Activated CD8-positive, alpha-beta memory T cell treated with anti-CD3 and anti-CD28 coated beads, Interleukin-2, amount 50 U/mL, for 24 hours (primary cell): ENCODE measurements around the gene DPYD.

Experiments used
- DNase-seq: peaks from one replicate; pipeline ENCODE4 v3.0.0-alpha.2; 2020; ENCODE audit errors: extremely low read depth

DPYD gene

DNA sequence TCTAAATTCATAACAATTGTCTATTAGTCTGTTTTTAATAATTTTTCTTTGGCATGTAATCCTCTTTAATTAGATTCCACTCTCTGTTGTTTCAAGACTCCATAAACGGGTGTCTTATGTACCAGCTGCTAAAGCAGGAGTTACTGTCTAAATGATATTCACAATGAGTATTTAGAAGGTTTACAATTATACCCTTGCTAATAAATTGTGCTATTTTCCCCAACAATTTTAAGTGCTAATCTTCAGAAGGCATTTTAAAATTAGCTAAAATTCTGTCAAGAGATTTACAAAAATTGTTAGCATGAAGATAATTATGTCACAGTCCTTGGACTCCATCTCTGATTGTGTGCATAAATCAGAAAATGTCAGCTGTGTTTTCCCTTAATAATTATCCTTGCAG, 83.7 kb downstream of the DPYD start:
- no peak for DNase-seq

DNA sequence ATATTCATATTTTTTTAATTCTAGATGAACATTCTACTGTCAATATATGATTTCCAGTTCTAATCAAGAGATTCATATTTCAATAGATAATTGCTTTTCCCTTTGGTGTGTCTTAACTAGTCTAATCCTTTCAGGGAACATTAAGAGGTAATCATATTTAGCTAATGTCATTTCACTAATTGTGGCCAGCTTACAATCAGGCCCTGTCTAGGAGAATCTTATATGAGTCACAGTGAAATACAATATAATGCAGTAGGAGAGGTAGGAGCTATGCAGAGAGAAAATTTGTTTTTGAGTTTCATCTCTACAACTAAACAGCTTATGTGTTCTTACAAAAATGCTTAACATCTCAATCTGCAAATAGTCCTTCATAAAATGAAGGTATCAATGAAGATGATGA, 85.9 kb downstream of the DPYD start:
- DNase-seq, result no peak

GRCh38 chr1:97833881-97834280, 87.0 kb downstream of the DPYD start:
- no peak for DNase-seq

GRCh38 chr1:97832481-97832880, 88.4 kb downstream of the DPYD start:
- no peak for DNase-seq

- DNase-seq, result no peak
Measured at GRCh38 chr1:97827887-97828286, 92.9 kb downstream of the DPYD start.

DNA sequence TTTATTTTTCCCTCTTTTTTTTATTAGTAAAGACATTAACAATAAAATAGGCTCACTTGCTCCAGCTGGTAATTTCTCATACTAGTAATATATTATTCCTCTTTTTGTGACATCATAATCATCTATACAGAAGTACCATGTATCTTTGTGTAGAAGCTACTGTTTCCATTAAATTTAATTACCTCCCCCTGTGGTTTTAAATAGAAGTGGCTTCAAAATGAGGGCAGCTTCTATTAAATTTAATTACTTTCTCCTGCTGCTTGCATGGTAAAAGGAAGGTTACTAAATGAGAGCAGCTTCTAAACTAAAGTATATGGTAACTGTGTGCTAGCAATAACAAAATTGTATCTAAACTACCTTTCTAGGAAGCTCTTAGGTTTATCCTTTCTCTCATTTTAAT, 94.0 kb downstream of the DPYD start:
- DNase-seq, result no peak

GRCh38 chr1:97824624-97825023, 96.2 kb downstream of the DPYD start:
- DNase-seq, result no peak

- no peak for DNase-seq
Measured at GRCh38 chr1:97824200-97824599, 96.6 kb downstream of the DPYD start.

GRCh38 chr1:97820470-97821188, 100.2 kb downstream of the DPYD start:
- no peak for DNase-seq

DNA sequence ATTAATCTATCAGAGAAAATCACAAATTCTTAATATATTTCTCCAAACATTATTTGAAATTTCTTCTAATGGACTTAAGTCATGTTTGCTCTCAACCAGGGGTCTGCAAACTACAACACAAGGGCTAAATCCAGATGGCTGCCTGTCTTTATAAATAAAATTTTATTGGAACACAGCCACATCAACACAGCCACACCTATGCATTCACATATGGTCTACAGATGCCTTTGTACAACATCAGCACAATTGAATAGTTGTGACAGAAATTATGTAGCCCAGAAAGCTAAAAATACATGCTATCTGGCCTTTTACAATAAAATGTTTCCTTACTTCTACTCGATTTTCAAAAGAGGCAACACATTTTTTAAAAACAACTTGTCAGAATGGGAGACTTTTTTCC, 103.9 kb downstream of the DPYD start:
- no peak for DNase-seq

GRCh38 chr1:97814804-97815203, 106.0 kb downstream of the DPYD start:
- no peak for DNase-seq

- no peak for DNase-seq
Measured at GRCh38 chr1:97814121-97814520, 106.7 kb downstream of the DPYD start.

- DNase-seq, result no peak
Measured at GRCh38 chr1:97812076-97812475, 108.8 kb downstream of the DPYD start.

DNA sequence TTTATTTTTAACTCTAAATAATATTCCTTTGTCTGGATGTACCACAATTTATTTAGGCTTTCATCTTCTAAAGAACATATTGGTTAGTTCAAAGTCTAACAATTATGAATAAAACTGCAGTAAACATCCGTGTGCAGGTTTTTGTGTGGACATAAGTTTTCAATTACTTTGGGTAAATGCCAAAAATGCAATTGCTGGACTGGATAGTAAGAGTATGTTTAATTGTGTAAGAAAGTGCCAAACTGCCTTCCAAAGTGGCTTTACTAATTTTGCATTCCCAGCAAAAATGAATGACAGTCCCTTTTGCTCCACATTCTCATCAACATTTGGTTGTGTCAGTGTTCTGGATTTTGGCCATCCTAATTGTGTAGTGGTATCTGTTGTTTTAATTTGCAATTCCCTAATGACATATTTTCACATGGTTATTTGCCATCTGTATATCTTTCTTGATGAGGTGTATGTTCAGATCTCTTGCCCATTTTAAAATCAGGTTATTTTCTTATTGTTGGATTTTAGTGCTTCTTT, 113.8 kb downstream of the DPYD start:
- DNase-seq, result no peak

DNA sequence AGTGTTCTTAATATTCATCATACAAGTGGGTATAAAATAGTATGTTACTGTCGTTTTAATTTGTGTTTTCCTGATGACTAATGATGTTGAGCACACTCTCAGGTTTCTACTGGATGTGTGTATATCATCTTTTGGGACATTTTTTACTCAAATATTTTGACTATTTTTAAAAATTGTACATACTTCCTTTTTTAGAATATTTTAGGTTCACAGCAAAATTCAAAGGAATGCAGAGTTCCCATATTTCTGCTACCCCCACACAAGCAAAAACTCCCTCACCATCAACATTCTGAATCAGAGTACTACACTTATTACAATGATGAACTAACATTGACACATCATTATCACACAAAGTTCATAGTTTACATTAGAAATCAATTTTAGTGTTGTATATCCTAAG, 114.5 kb downstream of the DPYD start:
- DNase-seq, result no peak

- no peak for DNase-seq
Measured at GRCh38 chr1:97805093-97805492, 115.7 kb downstream of the DPYD start.

DNA sequence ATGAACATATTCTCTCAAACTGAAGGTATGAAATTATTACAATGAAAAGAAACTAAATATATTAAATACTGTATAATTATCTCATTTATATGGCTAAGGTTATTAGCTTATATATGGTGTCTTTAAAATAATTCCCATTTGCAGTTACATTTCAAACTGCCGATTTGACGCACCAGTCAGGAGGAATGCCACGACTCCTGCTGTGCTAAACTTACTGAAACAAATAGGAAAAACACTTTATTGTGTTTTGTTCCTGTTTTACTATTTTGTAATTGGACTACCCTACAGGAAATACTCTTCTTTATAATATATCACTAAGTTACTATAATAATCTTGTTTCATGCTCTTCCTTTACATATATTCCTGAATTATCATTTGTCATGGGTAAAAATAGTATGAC, 117.8 kb downstream of the DPYD start:
- DNase-seq, result no peak

GRCh38 chr1:97802011-97802410, 118.8 kb downstream of the DPYD start:
- no peak for DNase-seq

GRCh38 chr1:97797403-97798183, 123.2 kb downstream of the DPYD start:
- DNase-seq, result no peak

DNA sequence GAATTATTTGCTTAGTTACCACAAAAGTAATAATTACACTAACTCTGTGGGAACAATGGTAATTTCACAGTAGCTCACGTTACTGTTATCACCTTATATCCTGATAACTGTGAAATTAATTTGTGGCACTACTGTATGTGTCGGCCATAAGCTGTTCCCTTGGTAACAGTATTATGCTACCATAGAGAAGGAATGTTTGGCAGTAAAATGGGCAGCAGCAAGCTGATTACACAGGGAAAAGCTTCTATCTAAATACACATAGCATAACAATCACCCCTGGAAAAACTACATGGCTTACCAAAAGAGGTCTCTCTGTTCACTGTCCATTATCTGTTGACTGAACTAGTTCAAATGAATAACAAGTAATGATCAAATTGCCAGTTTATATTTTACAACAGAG, 124.1 kb downstream of the DPYD start:
- DNase-seq, result no peak

DNA sequence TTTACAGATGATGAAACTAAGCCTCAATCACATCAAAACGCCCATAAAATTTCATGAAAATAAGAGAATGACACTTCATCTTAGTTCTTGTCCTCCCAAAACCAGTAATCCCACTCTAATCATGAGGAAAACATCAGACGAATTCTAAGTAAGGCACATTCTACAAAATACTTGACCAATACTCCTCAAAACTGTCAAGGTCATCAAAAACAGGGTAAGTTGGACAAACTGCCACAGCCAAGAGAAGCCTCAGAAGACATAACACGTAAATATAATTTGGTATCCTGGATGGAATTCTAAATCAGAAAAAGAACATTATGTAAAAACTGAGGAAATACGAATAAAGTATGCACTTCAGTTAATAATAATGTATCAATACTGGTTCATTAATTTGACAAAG, 128.2 kb downstream of the DPYD start:
- DNase-seq, result no peak

DNA sequence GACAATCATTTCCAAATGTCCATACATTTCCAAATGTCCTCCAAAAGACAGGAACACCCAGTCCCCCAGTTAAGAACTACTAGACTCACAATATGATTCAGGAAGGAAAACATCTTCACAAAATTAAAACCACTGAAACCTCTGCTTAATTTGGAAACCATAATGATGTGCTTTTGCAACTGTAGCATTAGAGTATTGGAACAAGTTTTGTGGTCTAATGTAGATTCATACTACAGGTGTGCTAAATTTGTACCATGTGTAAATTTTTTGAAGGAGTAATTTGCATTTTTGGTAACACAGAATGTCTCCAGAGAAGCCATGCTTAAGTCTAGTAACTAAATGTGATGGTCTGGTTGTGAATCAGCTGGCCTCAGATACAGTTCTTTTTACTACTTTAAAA, 129.6 kb downstream of the DPYD start:
- no peak for DNase-seq

GRCh38 chr1:97787231-97787630, 133.6 kb downstream of the DPYD start:
- DNase-seq, result no peak
